Neural cell (in vitro differentiated cells): ENCODE measurements around the gene ELOA. TPM values are rescaled to one million over a fixed set of nuclear protein-coding genes. Genes with fewer than 3 reads are reported as not detected.

Experiments used
- H2AFZ ChIP-seq: fragments of 200-600, 300-800 bp; sonication (generic), shearing (Covaris generic); 2 replicates; pipeline ENCODE4 v1.6.0; 2014; ENCODE audit warnings: low read depth, mild to moderate bottlenecking, antibody characterized with exemption, low read length, moderate library complexity
- H3F3A ChIP-seq: fragments of 200-600 bp; shearing (Covaris generic); 2 replicates; pipeline ENCODE4 v1.6.1; 2016; ENCODE audit warnings: mild to moderate bottlenecking, moderate library complexity, mixed read lengths, antibody characterized with exemption, low read length; ENCODE audit not compliant: insufficient read depth, poor library complexity, severe bottlenecking
- H3K27ac ChIP-seq: fragments of 200-600, 300-800 bp; sonication (generic), shearing (Covaris generic); 2 replicates; pipeline ENCODE4 v1.5.1; 2014; ENCODE audit warnings: mild to moderate bottlenecking, low read length, moderate library complexity
- H3K27me3 ChIP-seq: fragments of 300-800, 200-600 bp; sonication (generic), shearing (Covaris generic); 2 replicates; pipeline ENCODE4 v1.6.0; 2014; ENCODE audit warnings: mild to moderate bottlenecking, low read depth, low read length, moderate library complexity; ENCODE audit not compliant: insufficient read depth
- H3K36me3 ChIP-seq: fragments of 300-800, 200-600 bp; sonication (generic), shearing (Covaris generic); 2 replicates; pipeline ENCODE4 v1.5.1; 2014; ENCODE audit warnings: mild to moderate bottlenecking, antibody characterized with exemption, low read length, moderate library complexity; ENCODE audit not compliant: insufficient read depth
- H3K4me2 ChIP-seq: fragments of 300-800, 200-600 bp; sonication (generic), shearing (Covaris generic); 2 replicates; pipeline ENCODE4 v1.6.0; 2014; ENCODE audit warnings: mild to moderate bottlenecking, low read length
- H3K4me3 ChIP-seq: fragments of 300-800, 200-600 bp; sonication (generic), shearing (Covaris generic); 2 replicates; pipeline ENCODE4 v1.5.1; 2014; ENCODE audit warnings: mild to moderate bottlenecking, low read length, moderate library complexity
- H3K79me2 ChIP-seq: fragments of 200-600 bp; shearing (Covaris generic); replicated peaks from 2 replicates; pipeline ENCODE4 v1.6.0; 2014; ENCODE audit warnings: mild to moderate bottlenecking, low read length, moderate library complexity; ENCODE audit not compliant: insufficient read depth
- H3K9ac ChIP-seq: fragments of 300-800, 200-600 bp; sonication (generic), shearing (Covaris generic); 2 replicates; pipeline ENCODE4 v1.6.1; 2016; ENCODE audit warnings: mild to moderate bottlenecking, low read length, mixed read lengths
- H3K9me2 ChIP-seq: fragments of 200-600 bp; shearing (Covaris generic); 2 replicates; pipeline ENCODE4 v1.6.1; 2016; ENCODE audit warnings: mild to moderate bottlenecking, low read length, mixed read lengths; ENCODE audit not compliant: insufficient read depth
- H3K9me3 ChIP-seq: fragments of 200-600, 300-800 bp; sonication (generic), shearing (Covaris generic); 2 replicates; pipeline ENCODE4 v1.6.1; 2016; ENCODE audit warnings: mild to moderate bottlenecking, mixed run types, low read length, moderate library complexity, mixed read lengths
- H4K20me1 ChIP-seq: fragments of 200-600 bp; shearing (Covaris generic); 2 replicates; pipeline ENCODE4 v1.6.1; 2016; ENCODE audit warnings: mild to moderate bottlenecking, mixed run types; ENCODE audit not compliant: insufficient read depth
- EZH2 ChIP-seq: fragments of 200-600, 300-800 bp; shearing (Covaris generic), sonication (generic); IDR thresholded peaks from 2 replicates; pipeline ENCODE4 v1.6.1; 2014; ENCODE audit warnings: antibody characterized with exemption, low read length, borderline replicate concordance, mild to moderate bottlenecking; ENCODE audit not compliant: insufficient read depth, poor library complexity, severe bottlenecking
- POLR2AphosphoS5 ChIP-seq: IDR thresholded peaks from 2 replicates; pipeline ENCODE4 v1.6.1; 2012
- RAD21 ChIP-seq: fragments of 450-650 bp; conservative IDR thresholded peaks from 2 replicates; pipeline ENCODE4 v1.6.1; 2014; ENCODE audit warnings: antibody characterized with exemption, mild to moderate bottlenecking, moderate library complexity
- REST ChIP-seq: IDR thresholded peaks from 2 replicates; pipeline ENCODE4 v1.6.1; 2012; ENCODE audit warnings: borderline replicate concordance
- SMC3 ChIP-seq: fragments of 450-650 bp; conservative IDR thresholded peaks from 2 replicates; pipeline ENCODE4 v1.6.1; 2014; ENCODE audit warnings: antibody characterized with exemption, mild to moderate bottlenecking, moderate library complexity; ENCODE audit not compliant: poor library complexity
- polyA plus RNA-seq: library from polyadenylated mRNA; depleted of rRNA; stranded (reverse); fragments of >200 nt; gene quantifications from 2 replicates; pipeline ENCODE4 v1.2.3, GENCODE V29; 2014
- TF ChIP-seq, protein P1 (sequence below): fragments of 450-650 bp; IDR thresholded peaks from 2 replicates; pipeline ENCODE4 v1.5.1; 2014; ENCODE audit warnings: antibody characterized with exemption, mild to moderate bottlenecking, moderate library complexity; ENCODE audit not compliant: poor library complexity, severe bottlenecking

The ELOA gene
- polyA plus RNA-seq, 1 donor from 2014 or later, result 20.0 TPM

DNA sequence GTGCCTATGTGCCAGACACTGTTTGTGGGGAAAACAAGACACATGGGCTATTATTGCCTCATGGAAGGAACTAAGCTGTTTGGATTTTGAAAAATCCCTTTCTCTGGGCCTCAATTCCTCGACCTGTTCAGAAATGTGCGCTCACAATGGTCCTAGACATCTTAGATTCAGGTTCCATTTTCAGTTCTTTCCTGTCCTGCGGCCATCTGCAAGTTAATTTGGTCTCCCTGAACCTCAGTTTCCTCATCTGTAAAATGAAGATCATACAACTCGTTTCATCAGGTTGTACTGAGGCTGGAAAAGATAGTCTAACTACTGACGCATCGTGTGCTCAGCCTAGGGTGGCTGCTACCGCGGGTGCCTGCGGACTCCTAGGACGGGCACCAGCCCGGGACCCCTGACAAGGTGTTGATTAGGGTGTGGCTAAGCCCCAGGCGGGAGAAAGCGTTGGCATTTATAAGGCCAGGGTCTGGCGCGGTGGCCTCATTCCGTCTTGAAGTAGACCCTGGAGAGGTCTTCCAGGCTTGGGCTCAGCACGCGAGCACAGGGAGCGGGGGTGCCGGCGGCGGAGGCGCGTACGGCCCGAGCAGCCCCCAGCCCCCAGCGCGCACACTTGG, 493 bp upstream of the ELOA start:
- no peaks in the 10 kb centered on the region for H3K27me3 ChIP-seq
- peak overlapping the region; percentile 65 for H2AFZ ChIP-seq
- peak overlapping the region; percentile 66 for H3K27ac ChIP-seq
- H3K9ac ChIP-seq, result peak overlapping the region; percentile 76
- TF ChIP-seq REST (peak; percentile 9), RAD21 (peak; percentile 9), POLR2AphosphoS5 (no peak), SMC3 (no peak)
- TF ChIP-seq, protein P1, sequence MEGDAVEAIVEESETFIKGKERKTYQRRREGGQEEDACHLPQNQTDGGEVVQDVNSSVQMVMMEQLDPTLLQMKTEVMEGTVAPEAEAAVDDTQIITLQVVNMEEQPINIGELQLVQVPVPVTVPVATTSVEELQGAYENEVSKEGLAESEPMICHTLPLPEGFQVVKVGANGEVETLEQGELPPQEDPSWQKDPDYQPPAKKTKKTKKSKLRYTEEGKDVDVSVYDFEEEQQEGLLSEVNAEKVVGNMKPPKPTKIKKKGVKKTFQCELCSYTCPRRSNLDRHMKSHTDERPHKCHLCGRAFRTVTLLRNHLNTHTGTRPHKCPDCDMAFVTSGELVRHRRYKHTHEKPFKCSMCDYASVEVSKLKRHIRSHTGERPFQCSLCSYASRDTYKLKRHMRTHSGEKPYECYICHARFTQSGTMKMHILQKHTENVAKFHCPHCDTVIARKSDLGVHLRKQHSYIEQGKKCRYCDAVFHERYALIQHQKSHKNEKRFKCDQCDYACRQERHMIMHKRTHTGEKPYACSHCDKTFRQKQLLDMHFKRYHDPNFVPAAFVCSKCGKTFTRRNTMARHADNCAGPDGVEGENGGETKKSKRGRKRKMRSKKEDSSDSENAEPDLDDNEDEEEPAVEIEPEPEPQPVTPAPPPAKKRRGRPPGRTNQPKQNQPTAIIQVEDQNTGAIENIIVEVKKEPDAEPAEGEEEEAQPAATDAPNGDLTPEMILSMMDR, result peak; percentile 15
- peaks cover 32% of the 10 kb centered on the region for H3K79me2 ChIP-seq
- no peaks in the 10 kb centered on the region for H3K36me3 ChIP-seq
- no peaks in the 10 kb centered on the region for H3K9me2 ChIP-seq
- H3K9me3 ChIP-seq, result no peaks in the 10 kb centered on the region
- H3K4me3 ChIP-seq, result peak overlapping the region; percentile 92
- peak overlapping the region; percentile 56 for H3K4me2 ChIP-seq
- H4K20me1 ChIP-seq, result no peaks in the 10 kb centered on the region
- no peaks in the 10 kb centered on the region for H3F3A ChIP-seq

- H3F3A ChIP-seq, result no peaks in the 10 kb centered on the region
- no peaks in the 10 kb centered on the region for H4K20me1 ChIP-seq
- H3K79me2 ChIP-seq, result peaks cover 44% of the 10 kb centered on the region
- peak overlapping the region; percentile 92 for H3K4me3 ChIP-seq
- no peaks in the 10 kb centered on the region for H3K27me3 ChIP-seq
- no peak overlapping the region for H3K9ac ChIP-seq
- H2AFZ ChIP-seq, result no peak overlapping the region
- no peaks in the 10 kb centered on the region for H3K36me3 ChIP-seq
- no peak overlapping the region for H3K27ac ChIP-seq
- no peaks in the 10 kb centered on the region for H3K9me3 ChIP-seq
- H3K9me2 ChIP-seq, result no peaks in the 10 kb centered on the region
- TF ChIP-seq, protein P1, result peak; percentile 43
- no peak for TF ChIP-seq EZH2
- peak overlapping the region; percentile 49 for H3K4me2 ChIP-seq
Observed at GRCh38 chr1:23745515-23745914, 2.2 kb downstream of the ELOA start.
